ENCODE measurements around the gene LIPT1. TPM values are rescaled to one million over a fixed set of nuclear protein-coding genes. Genes with fewer than 3 reads are reported as not detected.
"Not testable (repeated sequence)": the region's sequence is repeated elsewhere in the genome, so short reads cannot be mapped to it uniquely, and the experiment has no call there.

LIPT1 gene
- total RNA-seq, 1 experiment from 2014 or later: 25.2 TPM

DNA sequence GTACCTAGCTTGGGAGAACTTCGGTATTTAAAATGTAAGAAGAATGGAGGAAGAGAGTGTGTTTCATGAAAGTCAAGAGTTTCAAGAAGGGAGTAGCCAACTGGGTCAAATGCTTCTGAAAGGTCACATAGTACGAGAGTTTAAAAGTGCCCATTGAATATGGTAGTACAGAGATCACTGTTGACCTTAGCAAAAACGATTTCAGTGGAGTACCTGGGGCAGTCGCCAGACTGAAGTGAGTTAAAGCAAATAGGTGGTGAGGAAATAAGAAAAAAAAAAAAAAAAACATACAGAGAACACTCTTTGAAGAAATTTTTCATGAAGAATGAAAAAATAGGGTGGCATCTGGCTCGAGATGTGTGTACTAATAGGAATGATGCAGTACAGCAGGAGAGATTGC is 11.5 kb downstream of the LIPT1 start:
- in situ Hi-C loops (cut with HindIII; ENCODE audit: low pct_unique_long_range_greater_than_20kb, low sequenced_read_pairs): no loop called here
- no peak for DNase-seq (ENCODE audit: low read depth)

DNA sequence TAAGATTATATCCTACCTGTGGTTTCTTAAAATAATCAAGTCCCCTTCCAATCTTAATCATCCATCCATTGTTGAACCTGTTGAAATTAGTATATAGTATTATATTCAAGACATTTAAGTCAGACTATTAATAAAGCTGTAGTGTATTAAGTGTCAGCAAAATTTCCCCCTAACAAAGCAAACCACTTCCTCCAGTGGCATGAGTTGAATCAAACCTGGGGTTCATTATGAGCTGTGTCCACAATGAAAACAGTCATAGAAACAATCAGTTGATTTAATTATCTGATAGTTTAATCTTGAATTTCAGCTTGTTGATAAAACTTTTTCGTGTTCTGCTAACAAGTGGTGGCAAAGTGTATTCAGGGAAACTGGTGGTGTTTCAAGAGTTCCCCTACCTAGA is 14.8 kb downstream of the LIPT1 start:
- DNase-seq (ENCODE audit: low read depth): no peak
- in situ Hi-C loops (cut with HindIII; ENCODE audit: low pct_unique_long_range_greater_than_20kb, low sequenced_read_pairs): no loop called here

DNA sequence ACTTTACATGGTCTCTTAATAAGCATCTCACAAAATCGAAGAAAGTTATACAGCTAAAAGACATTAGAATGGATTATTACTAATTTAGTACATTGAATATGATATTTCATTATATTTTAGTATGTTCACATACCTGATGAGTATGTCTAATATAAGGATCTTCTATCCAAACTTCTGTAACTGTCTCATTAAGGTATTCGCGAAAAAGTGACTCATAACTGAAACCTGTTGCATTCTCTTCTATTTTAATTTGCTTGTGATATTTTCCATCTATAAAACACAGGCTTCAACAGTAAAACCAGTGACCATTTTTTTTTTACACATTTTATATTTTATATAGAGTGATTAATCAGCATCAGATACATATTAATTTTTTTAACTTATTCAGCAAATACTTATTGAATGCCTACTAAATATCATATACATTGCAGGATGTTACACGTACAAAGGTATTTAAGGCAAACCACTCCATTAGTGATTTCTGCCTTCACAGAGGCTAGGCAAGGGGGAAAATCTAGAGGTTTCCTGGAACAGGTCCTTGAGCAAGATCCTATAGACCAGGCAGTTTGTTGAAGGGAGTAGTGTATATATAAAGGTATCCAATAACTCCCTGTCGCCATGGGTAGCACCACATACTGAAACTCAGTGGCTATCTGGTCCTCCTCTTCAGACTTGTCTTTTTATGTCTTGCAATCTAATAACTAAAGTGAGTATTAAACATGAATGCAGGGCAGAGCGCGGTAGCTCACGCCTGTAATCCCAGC is 16.8 kb downstream of the LIPT1 start:
- in situ Hi-C loops (cut with HindIII; ENCODE audit: low pct_unique_long_range_greater_than_20kb, low sequenced_read_pairs): no loop called here

DNA sequence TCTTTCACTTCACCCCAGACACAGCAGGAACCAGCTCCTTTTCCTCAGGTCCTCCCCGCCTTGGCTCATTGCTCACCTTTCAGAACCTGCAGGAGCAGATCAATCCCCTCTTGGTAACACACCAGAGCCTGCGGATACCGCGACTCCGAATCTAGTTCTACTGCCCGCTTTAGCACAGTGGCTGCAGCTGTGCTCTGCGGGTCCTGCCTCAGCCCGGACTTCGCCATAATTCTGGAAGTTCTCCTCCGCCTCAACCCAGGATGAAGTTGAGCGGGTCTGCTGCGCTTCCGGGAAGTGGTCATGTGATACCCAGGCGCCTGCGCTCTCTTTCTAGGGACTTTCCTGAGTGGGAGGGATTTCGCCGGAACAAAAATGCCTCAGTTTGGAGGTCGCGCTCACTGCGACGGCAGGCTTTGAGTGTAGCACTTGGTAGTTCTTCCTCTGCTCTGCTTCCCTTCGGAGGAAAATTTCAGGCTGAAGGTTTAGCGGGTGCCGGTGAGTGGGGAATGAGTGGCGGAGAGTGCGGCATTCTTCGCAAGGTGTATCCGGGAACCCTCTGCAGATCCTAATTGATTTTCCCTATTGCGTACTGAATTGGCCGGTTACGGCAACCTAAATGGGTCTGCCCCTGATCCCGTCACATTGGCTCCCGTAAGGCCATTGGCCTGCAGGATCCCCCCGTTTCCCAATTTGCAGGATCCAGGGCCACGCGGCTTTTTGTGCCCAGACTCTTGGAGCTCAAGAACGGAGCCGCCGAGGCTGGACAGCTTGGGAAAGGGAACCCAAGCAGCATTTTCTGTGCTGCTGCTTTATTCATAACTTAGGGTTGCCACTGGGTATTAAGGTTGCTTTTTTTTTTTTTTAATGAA is 26.2 kb downstream of the LIPT1 start, which contains the start of the genes MITD1 and MRPL30:
Gene MITD1 (minus strand): TSS at position 304 of the 869 bp plus-strand sequence. CDS start 77 bp downstream, at position 227.
Gene MRPL30 (plus strand): TSS at position 430 of the 869 bp plus-strand sequence. CDS start 5,020 bp downstream, outside the sequence.
- peak; percentile 93 for DNase-seq (ENCODE audit: low read depth)
- in situ Hi-C loops (cut with HindIII; ENCODE audit: low pct_unique_long_range_greater_than_20kb, low sequenced_read_pairs): no loop called here

More for the DNA sequence above, 16.8 kb downstream of the LIPT1 start:
- no peak for DNase-seq (ENCODE audit: low read depth)

DNA sequence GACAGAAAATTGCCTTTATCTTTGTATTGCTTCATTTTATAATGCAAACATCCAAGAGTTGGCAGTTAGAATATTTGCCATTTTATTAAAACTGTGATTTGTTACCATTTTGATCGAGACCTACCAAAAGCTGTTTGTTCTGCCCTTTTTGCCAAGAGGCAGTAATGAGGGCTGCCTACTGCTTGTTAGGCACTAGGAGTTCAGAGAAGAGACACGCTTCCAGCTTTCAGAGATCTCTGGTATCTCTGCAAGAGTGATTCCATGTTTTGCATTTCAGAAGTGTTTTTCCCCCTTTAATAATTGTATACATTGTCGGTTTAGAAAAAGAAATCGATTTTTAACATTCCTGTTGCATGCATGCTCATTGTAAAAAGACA is 26.8 kb downstream of the LIPT1 start:
- in situ Hi-C loops (cut with HindIII; ENCODE audit: low pct_unique_long_range_greater_than_20kb, low sequenced_read_pairs): no loop called here

DNA sequence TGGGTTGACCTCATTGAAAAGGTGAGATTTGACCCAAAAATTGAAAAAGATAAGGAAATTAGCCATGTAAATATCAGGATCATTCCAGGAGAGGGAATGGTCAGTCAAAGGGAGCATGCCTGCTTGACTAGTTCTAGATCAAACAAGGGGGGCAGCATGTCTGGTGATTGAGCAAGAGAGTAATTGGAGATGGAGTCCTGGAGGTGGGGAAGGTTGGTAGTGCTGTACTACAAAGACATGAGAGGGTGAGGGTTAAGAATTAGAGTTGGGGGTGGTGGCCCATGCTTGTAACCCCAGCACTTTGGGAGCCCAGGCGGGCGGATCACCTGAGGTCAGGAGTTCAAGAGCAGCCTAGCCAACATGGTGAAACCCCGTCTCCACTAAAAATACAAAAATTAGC is 28.3 kb downstream of the LIPT1 start:
- in situ Hi-C loops (cut with HindIII; ENCODE audit: low pct_unique_long_range_greater_than_20kb, low sequenced_read_pairs): no loop called here

More for the DNA sequence above, 26.8 kb downstream of the LIPT1 start:
- no peak for DNase-seq (ENCODE audit: low read depth)

DNA sequence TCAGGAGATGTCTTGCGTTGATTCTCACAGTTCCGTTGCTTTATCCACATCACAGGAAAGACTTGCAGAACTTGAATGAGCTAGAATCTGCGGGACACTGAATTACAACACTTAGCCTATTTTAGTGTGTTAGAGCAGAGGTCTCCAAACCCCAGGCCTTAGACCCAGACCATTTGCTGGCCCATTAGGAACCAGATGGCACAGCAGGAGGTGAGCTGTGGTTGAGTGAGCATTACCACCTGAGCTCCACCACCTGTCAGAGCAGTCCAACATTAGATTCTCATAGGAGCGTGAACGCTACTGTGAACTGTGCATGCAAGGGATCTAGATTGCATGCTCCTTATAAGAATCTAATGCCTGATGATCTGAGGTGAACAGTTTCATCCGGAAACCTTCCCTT is 30.0 kb downstream of the LIPT1 start:
- in situ Hi-C loops (cut with HindIII; ENCODE audit: low pct_unique_long_range_greater_than_20kb, low sequenced_read_pairs): no loop called here
- DNase-seq (ENCODE audit: low read depth): no peak

More for the DNA sequence above, 28.3 kb downstream of the LIPT1 start:
- DNase-seq (ENCODE audit: low read depth): no peak

DNA sequence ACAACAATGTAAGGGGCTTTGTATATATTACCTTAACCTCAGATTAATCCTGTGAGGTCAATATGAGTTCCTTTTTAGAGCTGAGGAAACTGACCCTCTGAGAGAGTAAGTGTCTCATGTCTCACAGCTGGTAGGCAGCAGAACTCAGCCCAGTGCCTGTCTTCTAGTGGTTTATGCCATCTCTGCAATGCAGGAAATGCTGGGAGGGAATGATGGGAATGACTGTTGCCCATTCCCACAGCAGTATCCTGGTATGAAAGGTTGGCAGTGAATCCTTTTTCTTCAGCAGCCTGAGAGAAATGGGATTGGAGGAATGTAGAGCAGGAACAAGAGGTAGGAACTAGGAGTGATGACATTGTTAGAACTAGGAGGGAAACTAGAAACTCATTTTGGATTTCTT is 32.2 kb downstream of the LIPT1 start:
- no peak for DNase-seq (ENCODE audit: low read depth)
- in situ Hi-C loops (cut with HindIII; ENCODE audit: low pct_unique_long_range_greater_than_20kb, low sequenced_read_pairs): no loop called here

DNA sequence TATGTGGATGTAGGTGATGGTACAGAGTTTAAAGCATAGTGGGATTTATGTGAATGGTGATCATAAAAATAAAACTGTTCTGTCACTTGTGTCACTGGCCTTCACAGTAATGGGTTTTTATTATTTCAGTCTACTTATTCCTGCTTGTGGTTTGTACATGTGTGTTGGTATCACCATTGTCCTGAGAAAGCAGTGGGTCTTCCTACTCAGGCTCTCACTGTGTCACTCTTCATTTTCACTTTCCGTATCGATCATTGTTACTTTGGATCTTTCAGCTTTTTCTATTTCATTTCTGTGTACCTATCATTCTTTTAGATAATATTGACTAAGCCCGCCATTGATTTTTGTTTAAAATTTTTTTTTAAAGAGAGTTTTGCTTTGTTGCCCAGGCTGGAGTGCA is 33.6 kb downstream of the LIPT1 start:
- in situ Hi-C loops (cut with HindIII; ENCODE audit: low pct_unique_long_range_greater_than_20kb, low sequenced_read_pairs): no loop called here
- DNase-seq (ENCODE audit: low read depth): no peak

DNA sequence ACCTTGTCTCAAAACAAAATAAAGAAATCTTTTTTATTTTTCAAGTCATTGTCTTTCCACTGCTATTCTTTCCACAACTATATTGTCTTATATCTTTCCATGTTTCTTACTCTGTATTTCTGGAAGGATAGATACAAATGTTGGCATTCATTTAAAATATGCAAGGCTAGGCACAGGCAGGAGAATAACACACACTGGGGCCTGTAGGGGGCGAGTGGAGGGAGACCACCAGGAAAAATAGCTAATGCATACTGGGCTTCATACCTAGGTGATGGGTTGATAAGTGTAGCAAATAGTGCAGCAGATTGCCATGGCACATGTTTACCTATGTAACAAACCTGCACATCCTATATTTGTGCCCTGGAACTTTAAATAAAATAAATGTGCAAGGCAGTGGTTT is 35.8 kb downstream of the LIPT1 start:
- in situ Hi-C loops (cut with HindIII; ENCODE audit: low pct_unique_long_range_greater_than_20kb, low sequenced_read_pairs): no loop called here
- no peak for DNase-seq (ENCODE audit: low read depth)

DNA sequence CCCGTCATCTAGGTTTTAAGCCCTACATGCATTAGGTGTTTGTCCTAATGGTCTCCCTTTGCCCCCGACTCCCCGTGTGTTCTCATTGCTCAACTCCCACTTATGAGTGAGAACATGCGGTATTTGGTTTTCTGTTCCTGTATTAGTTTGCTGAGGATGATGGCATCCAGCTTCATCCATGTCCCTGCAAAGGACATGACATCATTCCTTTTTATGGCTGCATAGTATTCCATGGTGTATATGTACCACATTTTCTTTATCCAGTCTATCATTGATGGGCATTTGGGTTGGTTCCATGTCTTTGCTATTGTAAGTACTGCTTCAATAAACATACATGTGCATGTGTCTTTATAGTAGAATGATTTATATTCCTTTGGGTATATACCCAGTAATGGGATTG is 37.6 kb downstream of the LIPT1 start:
- in situ Hi-C loops (cut with HindIII; ENCODE audit: low pct_unique_long_range_greater_than_20kb, low sequenced_read_pairs); DNase-seq (ENCODE audit: low read depth): not testable (repeated sequence)

DNA sequence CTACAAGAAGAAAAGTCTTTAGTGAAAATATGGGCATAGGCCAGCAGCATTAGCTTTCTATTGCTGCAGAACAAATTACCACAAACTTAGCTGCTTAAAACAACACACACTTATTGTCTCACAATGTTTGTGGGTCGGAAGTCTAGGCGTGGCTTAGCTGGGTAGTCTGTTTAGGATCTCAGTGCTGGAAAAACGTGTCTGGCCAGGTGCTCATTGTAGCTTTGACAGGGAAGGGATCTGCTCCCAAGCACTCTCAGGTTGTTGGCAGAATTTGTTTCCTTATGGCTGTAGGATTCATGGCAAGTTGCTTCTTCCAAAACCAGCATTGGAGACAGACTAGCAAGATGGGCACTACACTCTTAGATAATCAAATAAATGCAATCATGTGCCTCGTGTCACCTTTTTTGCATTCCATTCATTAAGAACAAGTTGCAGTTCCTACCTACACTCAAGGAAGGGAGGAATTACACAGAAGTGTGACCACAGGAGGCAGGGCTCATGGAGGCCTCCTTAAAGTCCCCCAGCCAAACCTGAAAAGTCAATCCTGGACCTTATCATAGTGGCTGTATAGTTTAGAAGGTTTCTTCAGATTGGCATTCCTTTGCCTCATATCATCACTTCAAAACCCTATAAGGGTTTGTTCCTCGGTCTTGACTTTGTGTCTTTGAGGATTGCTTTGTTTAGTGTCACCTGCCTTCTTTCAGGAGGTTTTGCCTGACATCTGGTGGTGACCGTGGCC is 43.5 kb downstream of the LIPT1 start:
- in situ Hi-C loops (cut with HindIII; ENCODE audit: low pct_unique_long_range_greater_than_20kb, low sequenced_read_pairs): no loop called here
- no peak for DNase-seq (ENCODE audit: low read depth)

DNA sequence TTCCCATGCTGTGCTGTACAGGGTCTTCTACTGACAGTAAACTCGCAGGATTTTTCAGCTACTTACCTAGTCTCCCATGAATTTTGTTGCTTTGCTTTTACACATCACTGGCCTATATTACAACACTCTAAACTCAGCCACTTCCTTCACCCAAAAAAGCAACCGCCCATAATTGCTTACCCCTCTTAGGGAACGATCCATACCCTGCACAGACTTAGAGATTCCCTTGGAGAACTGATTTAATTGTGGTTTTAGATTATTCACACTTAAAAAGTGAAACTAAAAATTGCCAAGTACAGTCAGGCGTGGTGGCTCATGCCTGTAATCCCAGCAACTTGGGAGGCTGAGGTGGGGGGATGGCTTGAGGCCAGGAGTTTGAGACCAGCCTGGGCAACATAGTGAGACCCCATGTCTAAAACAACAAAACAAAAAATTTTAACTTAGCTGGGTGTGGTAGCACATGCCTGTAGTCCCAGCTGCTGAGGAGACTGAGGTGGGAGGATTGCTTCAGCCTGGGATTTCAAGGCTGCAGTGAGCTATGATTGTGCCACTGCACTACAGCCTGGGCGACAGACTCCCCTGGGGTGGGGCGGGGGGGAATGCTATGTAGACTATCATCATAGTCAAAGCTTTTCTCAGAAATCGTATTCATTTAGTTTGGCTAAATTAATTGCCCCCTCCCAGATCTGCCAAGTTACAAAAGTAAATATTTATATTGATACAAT is 45.5 kb downstream of the LIPT1 start:
- DNase-seq (ENCODE audit: low read depth): no peak
- in situ Hi-C loops (cut with HindIII; ENCODE audit: low pct_unique_long_range_greater_than_20kb, low sequenced_read_pairs): no loop called here

DNA sequence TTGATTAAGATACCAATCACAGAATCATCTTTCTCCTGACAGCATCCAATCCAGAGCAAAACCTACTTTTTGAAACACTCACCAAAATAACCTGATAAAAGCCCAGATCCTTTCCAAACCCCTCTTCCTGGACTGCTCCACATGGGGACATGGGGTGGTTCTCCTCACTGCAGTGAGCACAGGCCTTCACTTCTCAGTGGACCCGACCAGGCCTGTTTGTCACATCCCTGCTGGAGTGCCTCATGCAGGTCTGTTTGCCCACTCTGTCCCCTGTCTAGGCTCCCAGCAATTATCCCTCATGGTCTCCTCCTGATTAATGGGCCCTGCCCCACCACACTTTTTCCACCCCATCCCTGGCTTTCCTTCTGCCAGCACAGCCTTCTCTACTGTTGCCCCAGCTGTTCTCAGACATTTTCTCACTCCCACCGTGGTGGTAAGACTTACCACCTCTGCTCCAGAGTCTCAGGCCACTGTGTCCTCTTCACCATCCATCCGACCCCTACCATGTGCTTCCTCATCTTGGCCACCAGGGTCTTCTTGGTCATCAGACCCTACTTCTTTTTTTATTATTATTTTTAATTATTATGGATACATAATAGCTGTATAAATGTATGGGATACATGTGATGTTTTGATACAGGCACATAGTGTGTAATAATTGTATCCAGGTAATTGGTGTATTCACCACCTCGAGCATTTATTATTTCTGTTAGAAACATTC is 47.4 kb downstream of the LIPT1 start:
- in situ Hi-C loops (cut with HindIII; ENCODE audit: low pct_unique_long_range_greater_than_20kb, low sequenced_read_pairs): no loop called here

DNA sequence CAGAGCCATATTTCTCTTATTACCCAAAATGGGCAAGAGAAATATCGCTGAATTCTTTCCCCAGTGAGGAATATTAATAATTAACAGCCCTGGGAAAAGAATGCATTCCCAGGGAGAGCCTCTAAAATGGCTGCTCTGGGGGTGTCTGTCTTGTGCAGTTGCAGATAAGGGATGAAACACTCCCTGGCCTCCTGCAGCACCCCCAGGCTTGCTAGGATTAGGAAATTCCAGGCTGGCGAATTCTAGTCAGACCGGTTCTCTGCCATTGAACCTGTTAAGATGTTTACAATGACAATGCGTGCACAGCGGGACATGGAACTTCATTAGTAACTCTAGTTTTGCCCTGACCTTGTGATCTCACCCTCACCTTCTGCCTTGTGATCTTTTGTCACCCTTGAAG is 50.7 kb downstream of the LIPT1 start:
- peak; percentile 9 for DNase-seq (ENCODE audit: low read depth)
- in situ Hi-C loops (cut with HindIII; ENCODE audit: low pct_unique_long_range_greater_than_20kb, low sequenced_read_pairs): no loop called here

More for the DNA sequence above, 47.4 kb downstream of the LIPT1 start:
- no peak for DNase-seq (ENCODE audit: low read depth)

Measured in Caki2 (cell line).